Measurements from ENCODE around the gene ANG. TPM values are rescaled to one million over a fixed set of nuclear protein-coding genes. Genes with fewer than 3 reads are reported as not detected.
A peak's percentile ranks its signal among the peaks of the same experiment; 100 is the strongest.

The ANG gene
- total RNA-seq, 1 experiment from 2014 or later: 3.2 TPM

- Histone ChIP-seq H2AFZ (ENCODE audit: low read length) (no peak overlapping the region), H2BK12ac (ENCODE audit: insufficient read length, low read depth, low read length) (no peak overlapping the region), H3K79me2 (ENCODE audit: insufficient read depth, low read length) (no peaks in the 10 kb centered on the region), H3K27ac (ENCODE audit: insufficient read length, low read depth, low read length) (no peak overlapping the region), H4K91ac (ENCODE audit: insufficient read length, low read depth, low read length) (no peak overlapping the region), H3K14ac (ENCODE audit: insufficient read depth, low read length) (no peak overlapping the region), H3K18ac (ENCODE audit: insufficient read length, low read depth, low read length) (no peak overlapping the region), H3K4me1 (ENCODE audit: insufficient read depth, low read length) (no peaks in the 10 kb centered on the region), H3K4me2 (ENCODE audit: insufficient read depth, insufficient read length, low read length) (peak overlapping the region; percentile 67), H3K23ac (ENCODE audit: insufficient read length, low read depth, low read length) (no peak overlapping the region), H2BK120ac (ENCODE audit: low read depth, low read length, poor library complexity, severe bottlenecking) (no peak overlapping the region), H4K20me1 (ENCODE audit: control insufficient read depth, insufficient read depth, insufficient read length) (no peaks in the 10 kb centered on the region), H4K8ac (replicated peaks; ENCODE audit: insufficient read length, low read depth, low read length) (no peak overlapping the region), H3K9ac (ENCODE audit: extremely low read depth, insufficient read length, low read length) (no peak overlapping the region), H2BK20ac (ENCODE audit: low read depth, low read length, poor library complexity, severe bottlenecking) (no peak overlapping the region), H3K27me3 (ENCODE audit: insufficient read depth, low read length) (peaks cover 4% of the 10 kb centered on the region; the same call in 1 of the 2 replicates), H3T11ph (ENCODE audit: low read length) (no peak overlapping the region), H2BK15ac (ENCODE audit: low read depth, low read length) (no peak overlapping the region), H3K4ac (ENCODE audit: low read depth, low read length) (no peak overlapping the region), H2BK5ac (ENCODE audit: insufficient read length, low read length) (no peak overlapping the region), H3K56ac (ENCODE audit: insufficient read length, low read depth, low read length) (no peak overlapping the region), H2AK5ac (ENCODE audit: insufficient read length, low read length) (no peak overlapping the region), H3K79me1 (ENCODE audit: insufficient read depth, low read depth, low read length, poor library complexity, severe bottlenecking) (no peaks in the 10 kb centered on the region), H3K9me3 (ENCODE audit: control insufficient read depth, low read depth, low read length) (no peaks in the 10 kb centered on the region), H3K23me2 (ENCODE audit: insufficient read length, low read depth, low read length, poor library complexity, severe bottlenecking) (peaks cover 4% of the 10 kb centered on the region), H4K5ac (ENCODE audit: insufficient read length, low read depth, low read length) (no peak overlapping the region)
- H3K4me3 Mint-ChIP-seq: peak overlapping the region; percentile 68 to 88
- peaks cover 61% of the 10 kb centered on the region for H3K27me3 Mint-ChIP-seq (ENCODE audit: low read depth)
- peaks cover 26 to 35% of the 10 kb centered on the region in 2 experiments for H3K4me1 Mint-ChIP-seq
- no peaks in the 10 kb centered on the region for H3K36me3 Mint-ChIP-seq (ENCODE audit: insufficient read depth in 1 of 3, low read depth in 3 of 3)
- WGBS (ENCODE audit: extremely low coverage, insufficient read length, low lambda C conversion rate): no CpG with 5 or more reads among the region's 28 CpGs
- peak; percentile 77 for TF ChIP-seq CTCF (conservative IDR thresholded peaks at IDR 0.05)
- no peaks in the 10 kb centered on the region; a peak in 2 of 5 replicates for H3K9me3 Mint-ChIP-seq
- peak; percentile 96 for DNase-seq
- H3K27ac Mint-ChIP-seq: no peak overlapping the region
Measured at GRCh38 chr14:20657216-20658211, 31.1 kb upstream of the ANG start.

All from H9 (cell line).